Stimulated activated CD4-positive, alpha-beta T cell treated with anti-CD3 and anti-CD28 coated beads, Interleukin-15, amount 100 ng/mL, for 1 hour (primary cell): ENCODE data around the gene MYH7.
"Not testable (repeated sequence)": the region's sequence is repeated elsewhere in the genome, so short reads cannot be mapped to it uniquely, and the experiment has no call there.

Experiments
- DNase-seq, 2 donors: peaks; one replicate each; pipeline ENCODE4 v3.0.0-alpha.2; 2020; ENCODE audit warnings: low read depth in 1 of 2, low spot score in 1 of 2

MYH7 gene

DNA sequence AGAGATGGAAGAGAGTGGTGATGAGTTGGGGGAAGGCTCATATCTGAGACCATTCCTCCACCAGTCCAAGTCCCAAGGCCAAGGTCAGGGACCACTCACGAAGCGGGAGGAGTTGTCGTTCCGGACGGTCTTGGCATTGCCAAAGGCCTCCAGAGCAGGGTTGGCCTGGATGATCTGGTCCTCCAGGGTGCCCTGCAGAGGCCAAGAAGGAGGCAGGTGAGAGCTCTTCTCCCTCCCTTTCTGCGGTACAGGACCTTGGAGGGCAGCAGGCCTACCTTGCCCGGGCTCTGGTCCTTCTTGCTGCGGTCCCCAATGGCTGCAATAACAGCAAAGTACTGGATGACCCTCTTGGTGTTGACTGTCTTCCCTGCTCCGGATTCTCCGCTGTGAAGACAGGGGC lies 4.0 kb downstream of the MYH7 start:
- DNase-seq, result no peak

DNA sequence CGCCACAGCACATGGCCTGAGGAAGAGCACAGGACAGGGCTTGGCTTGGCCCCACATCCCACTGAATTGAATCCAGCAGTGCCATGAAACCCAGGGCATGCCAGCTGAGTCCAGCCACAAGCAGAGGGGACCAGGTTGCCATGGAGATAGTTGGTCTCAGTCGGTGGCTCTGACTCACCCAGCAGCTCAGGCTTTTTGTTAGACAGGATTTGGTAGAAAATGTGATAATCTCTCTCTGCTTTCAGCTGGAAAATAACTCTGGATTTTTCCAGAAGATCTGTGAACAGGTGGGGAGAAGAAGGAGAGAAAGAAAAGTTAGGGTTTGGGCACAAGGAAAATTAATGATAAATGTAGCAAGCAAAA lies 4.8 kb downstream of the MYH7 start:
- DNase-seq, result no peak

DNA sequence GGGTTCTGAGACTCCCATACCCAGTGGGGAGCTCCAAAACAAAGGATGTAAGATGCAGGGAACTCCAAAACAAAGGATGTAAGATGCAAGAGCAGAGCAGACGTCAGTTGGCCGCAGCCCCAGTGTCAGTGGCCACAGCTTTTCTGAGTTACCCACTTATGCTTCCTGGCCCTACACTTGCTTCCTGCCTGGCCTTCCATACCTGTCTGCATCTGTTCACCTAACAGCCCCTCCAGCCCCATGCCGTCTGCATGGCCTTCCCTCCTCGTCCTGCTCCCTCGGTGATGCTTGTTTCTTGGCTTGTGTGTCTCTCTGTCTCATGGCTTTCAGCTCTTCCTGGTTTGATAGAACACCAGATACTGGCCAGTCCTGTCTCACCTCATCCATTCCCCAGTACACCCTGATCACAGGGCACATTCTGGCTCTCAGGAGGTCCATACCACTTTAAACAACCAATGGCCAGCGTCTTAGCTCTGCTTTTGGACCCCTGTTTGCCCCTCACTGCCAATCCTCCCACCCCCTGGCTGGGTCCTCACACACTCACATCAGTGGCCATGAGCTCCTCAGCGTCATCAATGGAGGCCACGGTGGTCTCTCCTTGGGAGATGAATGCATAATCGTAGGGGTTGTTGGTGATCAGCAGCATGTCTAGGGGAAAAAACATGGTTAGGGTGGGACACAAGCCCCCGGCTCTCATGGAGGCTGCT lies 5.3 kb downstream of the MYH7 start:
- DNase-seq, result no peak

DNA sequence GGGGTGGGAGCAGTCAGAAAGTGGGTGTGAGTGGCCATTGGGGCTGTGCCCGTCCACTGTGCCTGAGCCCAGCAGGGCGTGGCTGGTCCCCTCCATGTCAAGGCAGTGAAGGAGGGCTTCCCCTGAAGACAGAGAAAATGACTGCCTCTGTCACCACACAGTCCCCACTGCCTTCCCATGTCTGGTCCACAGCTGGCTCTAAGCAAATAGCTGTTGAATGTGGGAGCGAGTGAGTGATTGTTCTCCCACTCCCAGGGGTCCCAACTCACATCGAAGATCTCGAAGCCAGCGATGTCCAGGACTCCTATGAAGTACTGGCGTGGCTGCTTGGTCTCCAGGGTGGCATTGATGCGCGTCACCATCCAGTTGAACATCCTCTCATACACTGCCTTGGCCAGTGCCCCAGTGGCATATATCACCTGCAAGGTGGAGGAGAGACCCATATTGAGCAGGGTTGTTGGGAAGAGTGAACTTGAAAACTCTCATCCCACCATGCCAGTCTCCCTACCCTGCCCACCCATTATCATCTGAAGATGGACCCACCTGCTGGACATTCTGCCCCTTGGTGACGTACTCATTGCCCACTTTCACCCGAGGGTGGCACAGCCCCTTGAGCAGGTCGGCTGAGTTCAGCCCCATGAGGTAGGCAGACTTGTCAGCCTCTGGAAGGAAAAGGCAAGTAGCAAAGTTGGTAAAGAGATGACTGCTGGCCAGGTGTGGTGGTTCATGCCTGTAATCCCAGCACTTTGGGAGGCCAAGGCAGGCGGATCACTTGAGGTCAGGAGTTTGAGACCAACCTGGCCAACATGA lies 6.6 kb downstream of the MYH7 start:
- no peak for DNase-seq

DNA sequence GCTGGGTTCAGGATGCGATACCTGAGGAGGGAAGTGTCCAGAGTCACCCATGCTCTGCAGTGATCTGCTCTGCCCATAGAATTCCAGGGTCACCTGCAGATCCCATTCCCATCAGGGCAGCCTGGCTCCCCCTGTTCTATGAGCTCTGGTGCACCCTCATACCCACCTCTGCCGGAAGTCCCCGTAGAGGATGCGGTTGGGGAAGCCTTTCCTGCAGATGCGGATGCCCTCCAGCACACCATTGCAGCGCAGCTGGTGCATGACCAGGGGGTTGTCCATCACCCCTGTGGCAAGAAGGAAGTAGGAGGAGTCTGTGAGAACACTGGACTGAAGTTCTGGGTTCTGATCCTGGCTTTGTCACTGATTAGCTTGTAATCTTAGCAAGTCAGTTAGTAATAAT lies 9.7 kb downstream of the MYH7 start:
- not testable (repeated sequence) for DNase-seq

DNA sequence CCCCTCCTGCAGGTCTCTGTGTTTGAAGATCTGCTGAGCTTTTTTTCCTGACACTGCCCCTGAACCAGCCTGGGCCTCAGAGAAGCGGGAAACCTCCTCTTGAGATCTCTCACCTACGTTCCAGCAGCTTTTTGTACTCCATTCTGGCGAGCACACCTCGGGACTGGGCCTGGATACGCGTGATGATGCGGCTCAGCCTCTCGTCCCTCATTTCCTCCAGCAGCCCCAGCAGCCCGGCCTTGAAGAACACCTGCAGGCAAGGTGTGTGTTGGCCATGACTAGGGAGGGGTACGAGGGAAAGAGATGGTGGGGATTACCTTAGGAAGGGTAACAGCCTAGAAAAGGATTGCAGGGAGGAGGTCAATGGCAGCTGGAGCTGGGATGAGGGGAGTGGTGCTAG lies 10.3 kb downstream of the MYH7 start:
- DNase-seq, result no peak

DNA sequence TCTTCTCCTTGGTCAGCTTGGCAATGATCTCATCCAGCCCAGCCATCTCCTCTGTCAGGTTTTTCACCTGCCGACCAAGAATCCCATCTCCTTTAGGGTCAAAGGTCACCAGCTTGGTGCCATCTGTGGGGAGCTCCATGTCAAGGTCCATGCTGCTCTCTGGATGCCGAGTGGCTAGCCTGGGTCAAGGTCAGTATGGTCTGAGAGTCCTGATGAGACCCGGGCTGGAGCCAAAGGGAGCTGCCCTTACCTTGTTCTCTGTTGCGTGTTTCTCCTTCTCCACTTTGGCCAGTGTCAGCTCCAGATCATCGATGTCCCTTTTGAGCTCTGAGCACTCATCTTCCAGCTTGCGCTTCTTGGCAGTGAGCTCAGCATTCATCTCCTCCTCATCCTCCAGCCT lies 11.8 kb downstream of the MYH7 start:
- no peak for DNase-seq

DNA sequence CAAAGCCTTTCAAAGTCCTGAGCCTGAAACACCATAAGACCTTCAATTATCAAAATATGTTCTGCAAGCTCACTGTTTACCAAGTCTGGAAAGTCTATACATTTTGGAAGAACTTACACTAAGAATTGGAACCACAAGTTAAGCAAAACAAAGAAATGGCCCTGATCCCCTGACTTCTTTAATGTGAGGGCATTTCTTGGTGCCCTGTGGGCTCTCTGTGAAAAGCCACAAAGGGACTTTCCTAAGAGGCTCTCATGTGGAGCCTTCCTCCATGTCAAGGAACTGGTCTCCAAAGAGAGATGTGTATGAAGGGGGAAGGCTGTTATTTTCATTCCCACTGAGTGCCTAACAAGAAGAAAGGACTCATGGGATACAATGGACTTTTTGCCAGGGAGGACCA lies 13.9 kb downstream of the MYH7 start:
- DNase-seq, result no peak

DNA sequence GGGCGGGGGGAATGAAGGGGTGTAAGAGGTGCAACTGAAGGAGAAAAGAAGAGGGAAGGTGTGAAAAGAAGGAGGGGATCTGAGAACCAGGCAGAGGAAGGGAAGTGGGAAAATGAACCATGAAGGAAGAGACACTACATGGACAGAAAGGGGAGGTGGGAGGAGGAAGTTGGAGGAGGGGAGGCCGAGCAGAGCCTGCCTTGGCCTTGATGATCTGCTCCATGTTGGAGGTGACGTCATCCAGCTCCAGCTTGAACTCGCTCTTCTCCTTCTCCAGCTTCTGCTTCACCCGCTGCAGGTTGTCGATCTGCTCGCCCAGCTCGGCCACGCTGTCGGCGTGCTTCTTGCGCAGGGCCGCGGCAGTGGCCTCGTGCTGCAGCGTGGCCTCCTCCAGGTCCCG lies 15.8 kb downstream of the MYH7 start:
- DNase-seq, result not testable (repeated sequence)

DNA sequence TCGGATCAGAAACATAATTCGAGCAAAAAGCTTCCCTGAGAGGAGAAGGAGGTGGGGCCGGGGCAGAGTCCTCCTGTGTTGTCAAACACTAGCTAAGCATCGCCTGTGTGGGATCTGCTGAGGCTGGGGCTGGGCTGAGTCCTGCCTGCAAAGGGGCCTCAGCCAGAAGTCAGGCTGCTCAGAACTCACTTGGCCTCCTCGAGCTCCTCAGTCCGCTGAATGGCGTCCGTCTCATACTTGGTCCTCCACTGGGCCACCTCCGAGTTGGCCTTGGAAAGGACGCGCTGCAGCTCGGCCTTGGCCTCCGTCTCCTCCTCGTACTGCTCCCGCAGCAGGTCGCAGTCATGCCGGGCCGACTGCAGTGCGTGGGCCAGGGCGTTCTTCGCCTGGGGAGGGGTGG lies 17.4 kb downstream of the MYH7 start:
- DNase-seq, result no peak

DNA sequence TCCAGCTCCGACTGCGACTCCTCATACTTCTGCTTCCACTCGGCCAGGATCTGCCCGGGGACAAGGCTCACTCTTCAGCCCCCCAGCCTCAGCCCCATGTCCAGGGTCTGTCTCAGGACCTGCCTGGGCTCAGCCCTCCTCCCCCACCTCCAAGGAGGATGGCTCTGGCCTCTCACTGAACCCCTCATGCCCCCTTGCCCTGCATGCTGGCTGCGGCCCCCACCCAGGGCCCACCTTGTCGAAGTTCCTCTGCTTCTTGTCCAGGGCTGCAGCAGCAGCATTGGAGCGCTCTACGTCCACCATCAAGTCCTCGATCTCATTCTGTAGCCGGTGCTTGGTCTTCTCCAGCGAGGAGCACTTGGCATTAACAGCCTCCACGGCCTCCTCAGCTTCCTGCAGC lies 18.2 kb downstream of the MYH7 start:
- DNase-seq, result not testable (repeated sequence)

DNA sequence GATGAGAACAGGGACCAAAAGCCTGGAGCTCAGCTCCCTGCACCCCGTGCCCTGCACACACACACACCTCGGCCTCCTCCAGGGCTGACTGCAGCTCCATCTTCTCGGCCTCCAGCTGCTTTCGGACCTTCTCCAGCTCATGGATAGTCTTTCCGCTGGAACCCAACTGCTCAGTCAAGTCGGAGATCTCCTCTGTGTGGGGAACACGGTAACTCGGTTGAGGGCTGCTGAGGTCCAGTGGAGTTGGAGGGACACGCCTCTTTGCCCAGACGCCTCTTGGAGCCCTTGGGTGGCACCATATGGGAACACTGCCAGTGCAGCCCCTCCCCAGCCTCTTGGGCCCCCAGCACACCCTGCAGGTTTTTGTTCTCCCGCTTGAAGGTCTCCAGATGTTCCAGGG lies 18.7 kb downstream of the MYH7 start:
- no peak for DNase-seq

DNA sequence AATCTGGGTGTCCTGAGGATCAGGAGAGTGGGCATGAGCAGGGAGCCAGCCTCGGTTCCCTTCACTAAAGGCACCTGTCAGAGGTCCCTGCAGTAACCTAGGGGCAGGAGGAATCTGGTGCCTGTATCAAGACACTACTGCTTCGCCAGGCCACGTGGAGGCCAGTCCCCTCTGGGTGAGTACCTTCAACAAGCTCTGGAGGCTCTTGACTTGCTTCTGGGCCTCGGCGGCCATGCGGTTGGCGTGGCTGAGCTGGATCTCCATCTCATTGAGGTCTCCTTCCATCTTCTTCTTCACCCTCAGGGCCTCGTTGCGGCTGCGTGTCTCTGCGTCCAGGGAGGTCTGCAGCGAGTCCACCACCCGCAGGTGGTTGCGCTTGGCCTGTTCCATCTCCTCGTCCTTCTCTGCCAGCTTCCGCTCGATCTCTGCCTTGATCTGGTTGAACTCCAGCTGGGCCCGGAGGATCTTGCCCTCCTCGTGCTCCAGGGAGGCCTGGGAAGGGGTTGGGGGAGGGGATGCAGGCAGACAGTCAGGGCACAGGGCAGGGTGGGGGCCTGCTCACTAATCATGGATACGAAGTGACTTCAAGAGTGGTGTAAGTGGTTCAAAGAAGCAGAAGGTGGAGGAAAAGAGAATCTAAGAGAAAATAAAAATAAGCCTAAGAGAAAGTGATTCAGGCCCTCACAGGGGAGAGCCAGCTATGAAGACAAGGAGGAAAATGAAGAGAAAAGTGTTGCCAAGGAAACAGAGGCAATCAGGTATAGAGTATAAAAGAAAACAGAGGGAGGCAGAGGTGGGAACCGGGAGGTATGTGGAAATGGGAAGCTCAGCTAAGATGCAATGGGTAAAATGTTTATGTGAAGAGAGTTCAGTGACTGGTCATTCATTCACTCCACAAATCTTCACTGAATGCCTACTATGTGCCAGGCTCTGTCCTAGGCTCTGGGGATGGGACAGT lies 19.4 kb downstream of the MYH7 start:
- no peak for DNase-seq

DNA sequence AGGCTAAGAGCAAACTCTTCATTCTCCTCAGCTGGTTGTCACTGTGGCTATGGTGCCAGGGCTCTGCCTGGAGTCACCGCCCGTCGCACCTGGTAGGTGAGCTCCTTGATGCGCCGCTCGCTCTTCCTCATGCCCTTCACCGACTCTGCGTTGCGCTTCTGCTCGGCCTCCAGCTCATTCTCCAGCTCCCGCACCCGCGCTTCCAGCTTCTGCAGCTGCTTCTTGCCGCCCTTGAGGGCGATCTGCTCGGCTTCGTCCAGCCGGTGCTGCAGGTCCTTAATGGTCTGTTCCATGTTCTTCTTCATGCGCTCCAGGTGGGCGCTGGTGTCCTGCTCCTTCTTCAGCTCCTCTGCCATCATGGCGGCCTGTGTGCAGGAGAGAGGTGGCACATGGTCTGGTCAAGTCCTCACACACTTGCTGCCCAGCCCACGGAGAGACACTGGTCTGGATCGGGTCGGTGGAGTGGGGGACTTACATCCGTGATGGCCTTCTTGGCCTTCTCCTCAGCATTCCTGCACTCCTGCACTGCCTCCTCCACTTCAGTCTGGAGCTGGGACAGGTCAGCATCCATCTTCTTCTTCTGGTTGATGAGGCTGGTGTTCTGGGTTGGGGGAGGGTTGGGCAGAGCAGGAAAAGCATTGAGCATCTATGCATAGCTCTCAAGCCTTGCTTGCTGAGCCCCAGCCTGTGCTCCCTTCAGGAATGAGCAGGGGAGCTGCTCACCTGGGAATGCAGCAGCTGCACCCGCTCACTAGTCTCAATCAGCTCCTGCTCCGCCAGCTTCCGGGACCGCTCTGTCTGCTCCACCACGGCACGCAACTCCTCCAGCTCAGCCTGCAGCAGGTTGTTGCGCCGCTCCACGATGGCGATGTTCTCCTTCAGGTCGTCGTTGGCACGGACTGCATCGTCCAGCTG lies 20.3 kb downstream of the MYH7 start:
- DNase-seq, result no peak

DNA sequence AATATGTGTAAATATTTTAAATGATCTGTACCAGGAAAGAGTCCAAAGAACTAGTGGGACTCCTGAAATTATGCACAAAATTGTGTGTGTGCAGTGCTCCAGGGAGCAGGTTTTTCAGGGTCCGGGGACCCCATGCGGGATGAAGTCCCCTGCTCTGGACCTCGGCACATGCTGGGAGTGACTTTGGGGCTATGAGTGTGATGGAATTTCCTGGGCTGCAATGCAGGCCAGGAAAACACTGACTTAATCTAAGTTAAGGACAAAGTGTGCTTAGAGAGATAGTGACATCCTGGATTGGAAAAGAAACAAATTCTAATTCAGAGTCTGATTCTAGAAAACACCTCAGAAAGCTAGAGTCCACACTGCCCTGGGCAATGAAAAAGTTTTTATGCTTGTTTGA lies 21.2 kb downstream of the MYH7 start:
- no peak for DNase-seq

DNA sequence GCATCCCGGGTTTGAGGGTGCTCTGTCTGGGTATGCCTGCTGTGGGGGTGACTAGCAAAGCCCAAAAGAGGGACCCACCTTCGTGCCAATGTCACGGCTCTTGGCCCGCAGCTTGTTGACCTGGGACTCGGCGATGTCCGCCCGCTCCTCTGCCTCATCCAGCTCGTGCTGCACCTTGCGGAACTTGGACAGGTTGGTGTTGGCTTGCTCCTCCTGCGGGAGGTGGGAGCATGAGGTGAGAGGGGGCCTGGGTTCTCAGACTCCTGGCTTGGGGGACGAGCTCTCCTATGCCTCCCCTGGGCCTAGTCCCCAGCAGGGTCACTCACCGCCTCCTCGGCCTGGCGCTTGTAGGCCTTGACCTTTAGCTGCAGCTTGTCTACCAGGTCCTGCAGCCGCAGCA lies 21.8 kb downstream of the MYH7 start:
- DNase-seq, result no peak

DNA sequence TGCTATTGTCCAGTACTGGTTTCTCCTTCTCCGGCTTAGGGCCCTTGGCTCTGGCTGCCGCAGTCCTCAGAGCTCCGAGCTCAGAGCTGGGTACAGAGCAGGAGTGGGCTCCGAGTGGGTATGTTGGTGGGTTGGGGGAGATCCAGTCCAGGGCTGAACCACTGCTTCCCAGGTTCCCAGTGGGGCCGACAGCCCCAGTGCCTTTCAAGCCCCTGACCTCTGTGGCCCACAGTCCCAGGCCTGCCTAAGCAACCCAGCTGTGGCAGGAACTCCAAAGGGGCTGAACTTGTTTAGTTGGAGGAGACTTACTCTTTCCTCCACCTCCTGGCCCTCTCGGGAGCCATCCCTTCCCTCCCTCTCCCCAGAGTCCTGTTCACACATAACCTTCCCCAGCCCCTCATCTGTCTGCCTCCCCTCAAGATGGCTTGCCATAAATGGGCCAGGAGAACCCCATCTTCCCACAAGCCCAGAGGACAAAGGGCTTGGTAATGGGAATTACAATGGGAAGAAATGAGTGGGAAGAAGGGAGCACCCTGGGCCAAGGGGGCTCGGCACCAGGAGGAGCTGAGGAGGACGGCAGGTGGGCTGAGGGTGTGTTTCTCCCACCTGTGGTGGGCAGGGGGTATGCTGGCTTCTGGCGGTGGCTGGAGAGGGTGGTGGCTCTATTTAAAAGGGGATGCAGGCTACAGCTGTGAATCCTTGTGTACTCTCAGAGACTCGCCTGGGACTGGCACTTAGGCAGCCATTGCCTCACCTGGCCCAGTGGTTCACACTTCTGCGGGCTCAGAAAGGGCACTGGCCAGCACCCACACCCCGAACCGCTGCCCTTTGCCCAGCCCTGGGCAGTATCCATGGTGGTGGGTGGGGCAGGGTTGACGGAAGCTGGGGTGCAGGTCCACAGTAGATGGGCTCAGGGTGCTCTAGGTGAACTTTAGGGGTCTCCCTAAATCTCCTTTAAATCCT lies 23.6 kb downstream of the MYH7 start:
- no peak for DNase-seq

DNA sequence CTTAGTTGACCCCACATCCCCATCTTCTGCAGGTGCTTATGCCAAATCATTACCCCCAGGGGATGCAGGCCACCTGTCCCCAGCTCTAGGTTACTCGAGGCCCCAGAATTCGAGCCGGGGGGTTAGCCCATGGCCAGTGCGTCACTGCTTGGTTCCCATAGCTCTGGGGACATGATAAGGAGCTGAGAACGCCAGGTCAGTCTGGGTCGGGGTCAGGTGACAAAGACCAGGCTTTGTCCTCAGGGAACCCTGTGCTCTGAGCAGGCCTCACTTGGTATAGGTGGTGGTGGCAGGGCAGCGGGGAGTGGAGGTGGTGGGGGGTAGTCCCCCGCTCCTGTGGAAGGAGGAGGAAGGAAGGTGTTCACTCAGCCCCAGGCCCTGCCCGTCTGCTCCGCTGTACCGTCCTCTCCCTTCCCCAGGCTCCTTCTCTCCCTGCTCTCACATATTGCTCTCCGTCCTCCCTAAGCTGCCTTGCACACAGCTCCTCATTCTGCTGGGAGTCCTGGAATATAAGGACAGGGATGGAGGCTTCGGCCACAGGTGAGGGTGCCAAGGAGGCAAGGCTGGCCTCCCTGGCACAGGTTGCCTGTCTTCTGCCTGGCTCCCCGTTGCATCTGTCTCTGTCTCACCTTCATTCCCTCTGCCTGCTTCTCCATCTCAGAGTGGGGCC lies 25.4 kb downstream of the MYH7 start:
- DNase-seq, result no peak

DNA sequence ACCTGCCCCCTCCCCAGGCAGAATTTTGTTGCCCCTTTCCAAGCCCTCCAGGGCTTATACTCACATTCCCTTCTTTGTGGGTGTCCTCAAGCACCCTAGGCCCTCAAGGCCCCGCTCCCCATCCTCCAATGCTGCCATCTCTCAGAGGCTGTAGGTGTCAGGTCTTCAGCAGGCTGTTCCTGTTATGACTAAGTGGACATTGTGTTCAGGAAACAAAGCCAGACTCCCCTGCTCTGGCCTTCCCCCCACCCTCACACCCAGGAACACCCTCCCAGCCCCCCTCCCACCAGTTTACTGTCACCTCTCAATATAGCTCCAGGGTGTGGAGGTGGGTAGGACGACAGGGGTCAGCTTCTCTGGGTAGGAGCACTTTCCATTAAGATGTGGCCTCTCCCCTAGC lies 26.0 kb downstream of the MYH7 start:
- no peak for DNase-seq
